WTC11 (cell line): ENCODE results near the gene ANGPTL2. TPM values are rescaled to one million over a fixed set of nuclear protein-coding genes. Genes with fewer than 3 reads are reported as not detected.

Experiments used
- ATF1 ChIP-seq: sonication (generic); formaldehyde crosslinking; IDR thresholded peaks from 2 replicates; pipeline ENCODE4 v1.8.1; 2023; ENCODE audit warnings: mild to moderate bottlenecking, moderate library complexity, missing genetic modification reagents
- CBFB ChIP-seq: sonication (generic); formaldehyde crosslinking; IDR thresholded peaks from 2 replicates; pipeline ENCODE4 v1.8.1; 2022; ENCODE audit warnings: mild to moderate bottlenecking, low read depth, missing genetic modification reagents
- CDX4 ChIP-seq: fragments of 250-450 bp; sonication (Bioruptor Pico); IDR thresholded peaks from 2 replicates; pipeline ENCODE4 v1.9.0; 2021; ENCODE audit warnings: moderate library complexity, mild to moderate bottlenecking, inconsistent platforms, borderline replicate concordance
- CREB1 ChIP-seq: sonication (generic); formaldehyde crosslinking; IDR thresholded peaks from 2 replicates; pipeline ENCODE4 v1.8.0; 2023; ENCODE audit warnings: mild to moderate bottlenecking, missing genetic modification reagents
- CTCF ChIP-seq: fragments of 200-600 bp; IDR thresholded peaks from 2 replicates; pipeline ENCODE4 v1.8.0; 2022; ENCODE audit warnings: antibody characterized with exemption
- ETV6 ChIP-seq: sonication (generic); formaldehyde crosslinking; IDR thresholded peaks from 2 replicates; pipeline ENCODE4 v1.8.1; 2022; ENCODE audit warnings: mild to moderate bottlenecking, missing genetic modification reagents
- FOXP1 ChIP-seq: sonication (generic); formaldehyde crosslinking; IDR thresholded peaks from 2 replicates; pipeline ENCODE4 v1.8.0; 2022; ENCODE audit warnings: missing genetic modification reagents, mild to moderate bottlenecking, moderate library complexity, borderline replicate concordance
- FOXP4 ChIP-seq: sonication (generic); formaldehyde crosslinking; IDR thresholded peaks from 2 replicates; pipeline ENCODE4 v1.8.0; 2022; ENCODE audit warnings: mild to moderate bottlenecking, missing genetic modification reagents
- GABPB1 ChIP-seq: sonication (generic); formaldehyde crosslinking; IDR thresholded peaks from 2 replicates; pipeline ENCODE4 v1.8.1; 2023; ENCODE audit warnings: mild to moderate bottlenecking, missing genetic modification reagents
- JAZF1 ChIP-seq: fragments of 250-450 bp; sonication (Bioruptor Pico); IDR thresholded peaks from 2 replicates; pipeline ENCODE4 v1.9.0; 2021; ENCODE audit warnings: moderate library complexity, mild to moderate bottlenecking, inconsistent platforms
- JUN ChIP-seq: sonication (generic); formaldehyde crosslinking; IDR thresholded peaks from 2 replicates; pipeline ENCODE4 v1.8.0; 2023; ENCODE audit warnings: mild to moderate bottlenecking, missing genetic modification reagents
- MXD4 ChIP-seq: fragments of 250-450 bp; sonication (Bioruptor Pico); IDR thresholded peaks from 2 replicates; pipeline ENCODE4 v1.8.0; 2021; ENCODE audit warnings: mild to moderate bottlenecking, moderate library complexity, borderline replicate concordance
- NFE2L1 ChIP-seq: sonication (generic); formaldehyde crosslinking; IDR thresholded peaks from 2 replicates; pipeline ENCODE4 v1.8.1; 2023; ENCODE audit warnings: missing genetic modification reagents
- SMAD3 ChIP-seq: sonication (generic); formaldehyde crosslinking; IDR thresholded peaks from 2 replicates; pipeline ENCODE4 v1.8.0; 2022; ENCODE audit warnings: missing genetic modification reagents, mild to moderate bottlenecking, borderline replicate concordance
- USF2 ChIP-seq: sonication (generic); formaldehyde crosslinking; IDR thresholded peaks from 2 replicates; pipeline ENCODE4 v1.8.1; 2023; ENCODE audit warnings: mild to moderate bottlenecking, missing genetic modification reagents, moderate library complexity
- ZBTB43 ChIP-seq: sonication (generic); formaldehyde crosslinking; IDR thresholded peaks from 2 replicates; pipeline ENCODE4 v1.8.1; 2023; ENCODE audit warnings: mild to moderate bottlenecking, missing genetic modification reagents
- ZNF138 ChIP-seq: sonication (generic); formaldehyde crosslinking; conservative IDR thresholded peaks from 2 replicates; pipeline ENCODE4 v1.8.1; 2022; ENCODE audit warnings: mild to moderate bottlenecking, moderate library complexity, missing genetic modification reagents
- ZNF281 ChIP-seq: sonication (generic); formaldehyde crosslinking; IDR thresholded peaks from 2 replicates; pipeline ENCODE4 v1.8.0; 2023; ENCODE audit warnings: mild to moderate bottlenecking, missing genetic modification reagents
- ZNF425 ChIP-seq: fragments of 250-450 bp; sonication (Bioruptor Pico); conservative IDR thresholded peaks from 2 replicates; pipeline ENCODE4 v1.9.0; 2021; ENCODE audit warnings: mild to moderate bottlenecking
- ZNF512 ChIP-seq: sonication (generic); formaldehyde crosslinking; IDR thresholded peaks from 2 replicates; pipeline ENCODE4 v1.8.1; 2022; ENCODE audit warnings: missing genetic modification reagents, borderline replicate concordance
- ZNF671 ChIP-seq: fragments of 250-450 bp; sonication (Bioruptor Pico); IDR thresholded peaks from 2 replicates; pipeline ENCODE4 v1.8.0; 2021; ENCODE audit warnings: mild to moderate bottlenecking
- total RNA-seq: library from RNA; stranded (reverse); gene quantifications from 3 replicates; pipeline ENCODE4 v1.2.3, GENCODE V29; 2021

Gene ANGPTL2
- total RNA-seq, 1 experiment from 2014 or later = 4.5 TPM

- TF ChIP-seq CTCF (no peak), ATF1 (CRISPR knock-in tag) (no peak), FOXP1 (CRISPR knock-in tag) (peak; percentile 96), ZNF671 (CRISPR knock-in tag) (peak; percentile 58; the same call in 1 of the 2 replicates), NFE2L1 (CRISPR knock-in tag) (peak; percentile 91), CBFB (CRISPR knock-in tag) (no peak), ZNF425 (CRISPR knock-in tag) (no peak), ZBTB43 (CRISPR knock-in tag) (peak; percentile 84; the same call in 1 of the 2 replicates), USF2 (peak; percentile 85), MXD4 (no peak), ETV6 (CRISPR knock-in tag) (peak; percentile 92), ZNF281 (peak; percentile 63; the same call in 1 of the 2 replicates), JUN (CRISPR knock-in tag) (no peak), GABPB1 (CRISPR knock-in tag) (peak; percentile 88), JAZF1 (CRISPR knock-in tag) (no peak), ZNF138 (CRISPR knock-in tag) (0 out of 2 replicates have a peak, but pooled peaks have one; percentile 39), ZNF512 (CRISPR knock-in tag) (no peak), FOXP4 (CRISPR knock-in tag) (peak; percentile 97), CDX4 (CRISPR knock-in tag) (no peak), SMAD3 (CRISPR knock-in tag) (peak; percentile 98), CREB1 (CRISPR knock-in tag) (peak; percentile 89)
These were observed 36.9 kb upstream of the ANGPTL2 start (continued) for GRCh38 chr9:127159325-127159801.
